Vagina (tissue), 2 donors: ENCODE measurements around the gene PANK4.

ENCODE experiments used
- POLR2A ChIP-seq, 2 donors: fragments of 450-650 bp; IDR thresholded peaks; one replicate each; pipeline ENCODE4 v1.6.1; 2017; ENCODE audit warnings: antibody characterized with exemption in 2 of 2, mild to moderate bottlenecking in 2 of 2, moderate library complexity in 2 of 2
- POLR2AphosphoS5 ChIP-seq, 2 donors: sonication (generic); formaldehyde crosslinking; IDR thresholded peaks; one replicate each; pipeline ENCODE4 v1.9.0; 2017; ENCODE audit warnings: antibody characterized with exemption in 2 of 2, mild to moderate bottlenecking in 2 of 2, low read depth in 1 of 2; ENCODE audit not compliant: insufficient read depth in 1 of 2
- TF ChIP-seq, protein P1 (sequence below), 3 experiments: fragments of 450-650 bp in 2 of 3; fragments of 200-600 bp in 1 of 3; sonication (generic) in 1 of 3; IDR thresholded peaks; one replicate each; pipeline ENCODE4 v1.5.1; 2017 to 2019; ENCODE audit warnings: antibody characterized with exemption in 3 of 3, mild to moderate bottlenecking in 2 of 3, moderate library complexity in 2 of 3

DNA sequence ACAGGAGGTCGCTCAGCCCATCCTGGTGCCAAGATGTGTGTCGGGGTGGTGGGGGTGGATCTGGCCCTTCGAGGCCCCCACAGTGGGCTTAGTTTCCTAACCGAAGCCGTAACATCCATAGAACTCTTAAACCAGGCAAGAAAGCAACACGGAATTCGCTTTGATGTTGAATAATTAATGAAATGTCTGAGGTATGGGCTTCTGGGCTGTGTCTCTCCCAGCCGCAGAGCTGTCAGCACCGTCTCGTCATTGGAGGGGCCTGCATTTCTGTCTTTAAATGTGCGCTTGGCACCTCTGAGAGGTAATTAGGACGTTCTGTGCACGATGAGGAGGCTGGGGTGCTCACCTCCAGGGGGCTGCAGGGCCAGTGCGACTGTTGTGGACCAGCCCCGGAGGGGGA lies 63.6 kb downstream of the PANK4 start:
- TF ChIP-seq, protein P1, sequence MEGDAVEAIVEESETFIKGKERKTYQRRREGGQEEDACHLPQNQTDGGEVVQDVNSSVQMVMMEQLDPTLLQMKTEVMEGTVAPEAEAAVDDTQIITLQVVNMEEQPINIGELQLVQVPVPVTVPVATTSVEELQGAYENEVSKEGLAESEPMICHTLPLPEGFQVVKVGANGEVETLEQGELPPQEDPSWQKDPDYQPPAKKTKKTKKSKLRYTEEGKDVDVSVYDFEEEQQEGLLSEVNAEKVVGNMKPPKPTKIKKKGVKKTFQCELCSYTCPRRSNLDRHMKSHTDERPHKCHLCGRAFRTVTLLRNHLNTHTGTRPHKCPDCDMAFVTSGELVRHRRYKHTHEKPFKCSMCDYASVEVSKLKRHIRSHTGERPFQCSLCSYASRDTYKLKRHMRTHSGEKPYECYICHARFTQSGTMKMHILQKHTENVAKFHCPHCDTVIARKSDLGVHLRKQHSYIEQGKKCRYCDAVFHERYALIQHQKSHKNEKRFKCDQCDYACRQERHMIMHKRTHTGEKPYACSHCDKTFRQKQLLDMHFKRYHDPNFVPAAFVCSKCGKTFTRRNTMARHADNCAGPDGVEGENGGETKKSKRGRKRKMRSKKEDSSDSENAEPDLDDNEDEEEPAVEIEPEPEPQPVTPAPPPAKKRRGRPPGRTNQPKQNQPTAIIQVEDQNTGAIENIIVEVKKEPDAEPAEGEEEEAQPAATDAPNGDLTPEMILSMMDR (IDR thresholded peaks at IDR 0.05): no peak
- no peak for TF ChIP-seq POLR2AphosphoS5 (IDR thresholded peaks at IDR 0.05; ENCODE audit: insufficient read depth in 1 of 2, low read depth in 1 of 2)
- TF ChIP-seq POLR2A (IDR thresholded peaks at IDR 0.05): no peak
